HS-5 (cell line): ENCODE data around the gene CFAP77.

Source experiments
- DNase-seq: peaks from one replicate; pipeline ENCODE4 v3.0.0-alpha.2; 2012; ENCODE audit warnings: low read depth

Gene CFAP77

GRCh38 chr9:132517815-132518550, 108.0 kb downstream of the CFAP77 start:
- DNase-seq = no peak

- no peak for DNase-seq
Measured at GRCh38 chr9:132518626-132519025, 108.6 kb downstream of the CFAP77 start.

GRCh38 chr9:132519033-132519432, 109.0 kb downstream of the CFAP77 start:
- DNase-seq = no peak

GRCh38 chr9:132520612-132521011, 110.6 kb downstream of the CFAP77 start:
- DNase-seq = no peak

GRCh38 chr9:132525308-132526023, 115.5 kb downstream of the CFAP77 start:
- DNase-seq = no peak

GRCh38 chr9:132531195-132531594, 121.2 kb downstream of the CFAP77 start:
- DNase-seq = no peak

- DNase-seq = no peak
Measured at GRCh38 chr9:132531710-132532570, 121.9 kb downstream of the CFAP77 start.

- no peak for DNase-seq
Measured at GRCh38 chr9:132534832-132535231, 124.8 kb downstream of the CFAP77 start.

GRCh38 chr9:132536124-132536523, 126.1 kb downstream of the CFAP77 start:
- no peak for DNase-seq

GRCh38 chr9:132537352-132537751, 127.3 kb downstream of the CFAP77 start:
- DNase-seq = no peak

GRCh38 chr9:132538071-132538470, 128.1 kb downstream of the CFAP77 start:
- DNase-seq = no peak

GRCh38 chr9:132539096-132539495, 129.1 kb downstream of the CFAP77 start:
- DNase-seq = no peak

- DNase-seq = no peak
Measured at GRCh38 chr9:132541051-132541450, 131.0 kb downstream of the CFAP77 start.

GRCh38 chr9:132541870-132542830, 132.1 kb downstream of the CFAP77 start:
- no peak for DNase-seq

GRCh38 chr9:132543251-132543650, 133.2 kb downstream of the CFAP77 start:
- DNase-seq = no peak

- DNase-seq = no peak
Measured at GRCh38 chr9:132543960-132544359, 133.9 kb downstream of the CFAP77 start.

GRCh38 chr9:132545578-132545977, 135.6 kb downstream of the CFAP77 start:
- no peak for DNase-seq

- DNase-seq = no peak
Measured at GRCh38 chr9:132546148-132547051, 136.4 kb downstream of the CFAP77 start.

GRCh38 chr9:132547052-132547431, 137.0 kb downstream of the CFAP77 start:
- DNase-seq = no peak

- DNase-seq = no peak
Measured at GRCh38 chr9:132547436-132547835, 137.4 kb downstream of the CFAP77 start.
